Measurements from ENCODE around the gene B4GALT5. TPM values are rescaled to one million over a fixed set of nuclear protein-coding genes. Genes with fewer than 3 reads are reported as not detected.
A peak's percentile ranks its signal among the peaks of the same experiment; 100 is the strongest.

Gene B4GALT5
- total RNA-seq, 3 donors from 2014 or later = 16.8 to 33.8 (median 22.1) TPM

GRCh38 chr20:49646126-49646525 lies 67.6 kb downstream of the B4GALT5 start:
- TF ChIP-seq POLR2A (IDR thresholded peaks at IDR 0.05) (no peak), CTCF (IDR thresholded peaks at IDR 0.05) (no peak), POLR2AphosphoS5 (IDR thresholded peaks at IDR 0.05) (no peak)
- H3K4me3 ChIP-seq = no peak overlapping the region
- H3K36me3 ChIP-seq = no peaks in the 10 kb centered on the region
- no peaks in the 10 kb centered on the region for H3K9me3 ChIP-seq
- no peak for DNase-seq (ENCODE audit: low spot score in 2 of 2)
- intact Hi-C loops (cut with DNase I; ENCODE audit: low total_unique reads) = no loop called here
- no peaks in the 10 kb centered on the region for H3K27me3 ChIP-seq
- H3K4me1 ChIP-seq = peaks cover 0 to 15% of the 10 kb centered on the region in 2 donors
- no peak overlapping the region for H3K27ac ChIP-seq

- intact Hi-C loops (cut with DNase I; ENCODE audit: low total_unique reads) = no loop called here
- Histone ChIP-seq H3K4me1 (peaks cover 0 to 15% of the 10 kb centered on the region in 2 donors), H3K9me3 (no peaks in the 10 kb centered on the region), H3K27ac (no peak overlapping the region), H3K36me3 (no peaks in the 10 kb centered on the region), H3K4me3 (no peak overlapping the region), H3K27me3 (no peaks in the 10 kb centered on the region)
- DNase-seq (ENCODE audit: low spot score in 2 of 2) = no peak
- TF ChIP-seq CTCF (IDR thresholded peaks at IDR 0.05) (no peak), POLR2A (IDR thresholded peaks at IDR 0.05) (no peak), POLR2AphosphoS5 (IDR thresholded peaks at IDR 0.05) (no peak)
These were observed 68.6 kb downstream of the B4GALT5 start for GRCh38 chr20:49644980-49645565.

- no peak overlapping the region for H3K4me3 ChIP-seq
- H3K27ac ChIP-seq = peak overlapping the region in 1 of 2 donors; percentile 59
- H3K4me1 ChIP-seq = peaks cover 0 to 15% of the 10 kb centered on the region in 2 donors
- intact Hi-C loops (cut with DNase I; ENCODE audit: low total_unique reads) = no loop called here
- no peaks in the 10 kb centered on the region for H3K9me3 ChIP-seq
- no peaks in the 10 kb centered on the region for H3K27me3 ChIP-seq
- no peaks in the 10 kb centered on the region for H3K36me3 ChIP-seq
- TF ChIP-seq POLR2A (IDR thresholded peaks at IDR 0.05) = no peak
- no peak for TF ChIP-seq CTCF (IDR thresholded peaks at IDR 0.05)
- TF ChIP-seq POLR2AphosphoS5 (IDR thresholded peaks at IDR 0.05) = no peak
- no peak for DNase-seq (ENCODE audit: low spot score in 2 of 2)
These were observed 70.9 kb downstream of the B4GALT5 start for GRCh38 chr20:49642816-49643215.

GRCh38 chr20:49641683-49642656 lies 71.7 kb downstream of the B4GALT5 start:
- Histone ChIP-seq H3K36me3 (no peaks in the 10 kb centered on the region), H3K9me3 (no peaks in the 10 kb centered on the region), H3K4me1 (peaks cover 4 to 15% of the 10 kb centered on the region in 2 donors), H3K27me3 (no peaks in the 10 kb centered on the region), H3K27ac (peak overlapping the region; percentile 31 to 59), H3K4me3 (no peak overlapping the region)
- no peak for DNase-seq (ENCODE audit: low spot score in 2 of 2)
- TF ChIP-seq CTCF (IDR thresholded peaks at IDR 0.05) (no peak), POLR2A (IDR thresholded peaks at IDR 0.05) (no peak), POLR2AphosphoS5 (IDR thresholded peaks at IDR 0.05) (no peak)
- intact Hi-C loops (cut with DNase I; ENCODE audit: low total_unique reads) = no loop called here

Data from breast epithelium (tissue), 4 donors.